Tibial nerve (tissue), 3 donors: ENCODE measurements around the gene CCL23.

Experiments used
- POLR2A ChIP-seq, 2 donors: fragments of 450-650 bp; IDR thresholded peaks; one replicate each; pipeline ENCODE4 v1.6.1; 2017; ENCODE audit warnings: antibody characterized with exemption in 2 of 2, mild to moderate bottlenecking in 2 of 2, moderate library complexity in 2 of 2
- TF ChIP-seq, protein P1 (sequence below), 5 experiments: fragments of 200-600 bp in 3 of 5; fragments of 450-650 bp in 2 of 5; sonication (generic) in 3 of 5; IDR thresholded peaks; one replicate each; pipeline ENCODE4 v1.5.1; 2016 to 2019; ENCODE audit warnings: antibody characterized with exemption in 5 of 5, mild to moderate bottlenecking in 3 of 5, moderate library complexity in 2 of 5

DNA sequence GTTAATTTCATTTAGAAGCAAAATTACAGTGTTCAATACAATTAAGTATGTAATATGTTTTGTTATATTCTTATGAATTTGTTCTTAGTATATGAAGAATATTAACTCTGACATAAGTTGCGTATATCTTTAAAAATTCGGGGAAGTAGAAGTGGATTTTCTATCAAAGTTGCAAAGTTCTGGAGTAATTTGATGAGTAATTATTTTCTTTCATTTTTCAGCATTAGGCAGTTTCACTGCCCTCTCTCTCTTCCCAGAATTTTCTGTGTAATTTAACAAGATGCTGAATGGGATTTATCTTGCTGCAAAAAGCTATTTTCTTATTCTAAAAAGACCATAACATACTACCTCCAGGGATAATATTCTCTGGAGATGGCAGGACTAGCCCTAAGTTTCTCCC, 37.4 kb upstream of the CCL23 start:
- no peak for TF ChIP-seq POLR2A (IDR thresholded peaks at IDR 0.05)
- TF ChIP-seq, protein P1, sequence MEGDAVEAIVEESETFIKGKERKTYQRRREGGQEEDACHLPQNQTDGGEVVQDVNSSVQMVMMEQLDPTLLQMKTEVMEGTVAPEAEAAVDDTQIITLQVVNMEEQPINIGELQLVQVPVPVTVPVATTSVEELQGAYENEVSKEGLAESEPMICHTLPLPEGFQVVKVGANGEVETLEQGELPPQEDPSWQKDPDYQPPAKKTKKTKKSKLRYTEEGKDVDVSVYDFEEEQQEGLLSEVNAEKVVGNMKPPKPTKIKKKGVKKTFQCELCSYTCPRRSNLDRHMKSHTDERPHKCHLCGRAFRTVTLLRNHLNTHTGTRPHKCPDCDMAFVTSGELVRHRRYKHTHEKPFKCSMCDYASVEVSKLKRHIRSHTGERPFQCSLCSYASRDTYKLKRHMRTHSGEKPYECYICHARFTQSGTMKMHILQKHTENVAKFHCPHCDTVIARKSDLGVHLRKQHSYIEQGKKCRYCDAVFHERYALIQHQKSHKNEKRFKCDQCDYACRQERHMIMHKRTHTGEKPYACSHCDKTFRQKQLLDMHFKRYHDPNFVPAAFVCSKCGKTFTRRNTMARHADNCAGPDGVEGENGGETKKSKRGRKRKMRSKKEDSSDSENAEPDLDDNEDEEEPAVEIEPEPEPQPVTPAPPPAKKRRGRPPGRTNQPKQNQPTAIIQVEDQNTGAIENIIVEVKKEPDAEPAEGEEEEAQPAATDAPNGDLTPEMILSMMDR (IDR thresholded peaks at IDR 0.05) = no peak
